Ureter (tissue), 1 donor: ENCODE data around the gene BLTP3A. TPM values are rescaled to one million over a fixed set of nuclear protein-coding genes. Genes with fewer than 3 reads are reported as not detected.
"Not testable (repeated sequence)": the region's sequence is repeated elsewhere in the genome, so short reads cannot be mapped to it uniquely, and the experiment has no call there.

Experiments used
- DNase-seq: peaks from one replicate; pipeline ENCODE4 v3.0.0-alpha.2; 2020; ENCODE audit warnings: low spot score
- total RNA-seq: library from RNA; stranded (reverse); gene quantifications from one replicate; pipeline ENCODE4 v1.2.4, GENCODE V29; 2023
- donor health status: DM: yes; HTN: yes; CAD: no.

Gene BLTP3A, protein sequence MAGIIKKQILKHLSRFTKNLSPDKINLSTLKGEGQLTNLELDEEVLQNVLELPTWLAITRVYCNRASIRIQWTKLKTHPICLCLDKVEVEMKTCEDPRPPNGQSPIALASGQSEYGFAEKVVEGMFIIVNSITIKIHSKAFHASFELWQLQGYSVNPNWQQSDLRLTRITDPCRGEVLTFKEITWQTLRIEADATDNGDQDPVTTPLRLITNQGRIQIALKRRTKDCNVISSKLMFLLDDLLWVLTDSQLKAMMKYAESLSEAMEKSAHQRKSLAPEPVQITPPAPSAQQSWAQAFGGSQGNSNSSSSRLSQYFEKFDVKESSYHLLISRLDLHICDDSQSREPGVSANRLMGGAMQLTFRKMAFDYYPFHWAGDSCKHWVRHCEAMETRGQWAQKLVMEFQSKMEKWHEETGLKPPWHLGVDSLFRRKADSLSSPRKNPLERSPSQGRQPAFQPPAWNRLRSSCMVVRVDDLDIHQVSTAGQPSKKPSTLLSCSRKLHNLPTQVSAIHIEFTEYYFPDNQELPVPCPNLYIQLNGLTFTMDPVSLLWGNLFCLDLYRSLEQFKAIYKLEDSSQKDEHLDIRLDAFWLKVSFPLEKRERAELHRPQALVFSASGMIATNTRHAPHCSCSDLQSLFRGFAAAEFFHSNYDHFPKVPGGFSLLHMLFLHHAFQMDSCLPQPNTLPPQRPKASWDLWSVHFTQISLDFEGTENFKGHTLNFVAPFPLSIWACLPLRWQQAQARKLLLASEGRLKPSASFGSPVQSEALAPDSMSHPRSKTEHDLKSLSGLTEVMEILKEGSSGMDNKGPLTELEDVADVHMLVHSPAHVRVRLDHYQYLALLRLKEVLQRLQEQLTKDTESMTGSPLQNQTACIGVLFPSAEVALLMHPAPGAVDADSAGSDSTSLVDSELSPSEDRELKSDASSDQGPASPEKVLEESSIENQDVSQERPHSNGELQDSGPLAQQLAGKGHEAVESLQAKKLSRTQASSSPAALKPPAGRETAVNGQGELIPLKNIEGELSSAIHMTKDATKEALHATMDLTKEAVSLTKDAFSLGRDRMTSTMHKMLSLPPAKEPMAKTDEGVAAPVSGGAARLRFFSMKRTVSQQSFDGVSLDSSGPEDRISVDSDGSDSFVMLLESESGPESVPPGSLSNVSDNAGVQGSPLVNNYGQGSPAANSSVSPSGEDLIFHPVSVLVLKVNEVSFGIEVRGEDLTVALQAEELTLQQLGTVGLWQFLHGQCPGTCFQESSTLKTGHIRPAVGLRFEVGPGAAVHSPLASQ (N-terminal part only)
- 20.9 TPM for total RNA-seq

- peak; percentile 66 for DNase-seq
Observed at GRCh38 chr6:34791701-34792604, at the start of gene BLTP3A. Gene BLTP3A (plus strand): TSS chr6:34792083. CDS start chr6:34792251, 168 bp downstream.

DNA sequence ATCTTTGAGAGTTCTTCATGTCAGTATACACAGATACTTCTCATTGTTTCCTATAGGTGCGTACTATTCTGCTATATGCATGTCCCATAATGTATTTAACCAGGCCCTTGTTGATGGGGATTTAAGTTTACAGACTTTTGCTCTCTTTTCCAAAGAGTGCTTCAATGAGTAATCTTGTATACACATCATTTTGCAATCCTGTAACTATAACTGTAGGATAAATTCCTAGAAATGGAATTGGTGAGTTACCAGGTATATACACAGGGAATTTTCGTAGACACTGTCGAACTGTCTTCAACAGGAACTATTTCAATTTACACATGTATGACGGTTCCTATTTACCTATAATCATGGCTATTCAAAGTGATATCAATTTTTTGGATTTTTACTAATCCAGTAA, 49.8 kb upstream of the BLTP3A start:
- no peak for DNase-seq

GRCh38 chr6:34743625-34744293, 48.1 kb upstream of the BLTP3A start:
- no peak for DNase-seq

- not testable (repeated sequence) for DNase-seq
Observed at GRCh38 chr6:34744294-34744647, 47.6 kb upstream of the BLTP3A start.

- peak; percentile 50 for DNase-seq
Observed at GRCh38 chr6:34745277-34746103, 46.4 kb upstream of the BLTP3A start.

DNA sequence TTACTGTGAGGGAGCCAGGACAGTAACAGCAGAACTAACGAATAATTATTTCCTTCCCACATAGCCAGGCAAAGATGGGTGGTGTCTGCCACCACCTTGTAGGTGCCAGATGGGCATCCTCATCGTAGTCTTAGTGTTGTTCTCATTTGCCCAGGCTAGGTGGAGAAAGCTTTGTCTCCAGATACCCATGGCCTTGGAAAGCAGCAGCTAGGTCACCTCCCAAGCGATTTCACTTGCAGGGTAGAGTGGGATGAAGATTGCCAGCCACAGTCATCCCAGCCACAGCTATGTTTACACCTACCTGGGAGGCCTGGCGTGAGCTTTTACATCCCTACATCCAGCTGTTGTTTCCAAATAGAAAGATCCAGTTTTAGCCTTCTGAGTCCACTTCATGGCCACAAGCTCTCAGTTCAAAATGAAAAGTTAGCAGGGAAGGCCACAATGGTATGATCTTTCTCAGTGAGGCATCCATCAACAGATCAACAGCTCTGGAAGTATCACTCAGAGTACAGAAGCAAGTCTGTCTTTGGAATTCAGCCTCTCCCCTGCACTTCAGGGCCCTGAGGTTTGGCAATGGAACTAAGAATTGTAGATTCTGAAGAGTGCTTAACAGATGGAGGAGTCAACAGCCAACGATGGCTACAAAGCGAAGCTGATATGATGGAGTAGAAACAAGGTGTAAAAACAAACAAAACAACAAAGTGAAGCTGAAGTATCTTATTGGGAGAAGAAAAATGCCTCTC, 45.6 kb upstream of the BLTP3A start:
- DNase-seq, result no peak

- no peak for DNase-seq
Observed at GRCh38 chr6:34748757-34749156, 43.1 kb upstream of the BLTP3A start.

DNA sequence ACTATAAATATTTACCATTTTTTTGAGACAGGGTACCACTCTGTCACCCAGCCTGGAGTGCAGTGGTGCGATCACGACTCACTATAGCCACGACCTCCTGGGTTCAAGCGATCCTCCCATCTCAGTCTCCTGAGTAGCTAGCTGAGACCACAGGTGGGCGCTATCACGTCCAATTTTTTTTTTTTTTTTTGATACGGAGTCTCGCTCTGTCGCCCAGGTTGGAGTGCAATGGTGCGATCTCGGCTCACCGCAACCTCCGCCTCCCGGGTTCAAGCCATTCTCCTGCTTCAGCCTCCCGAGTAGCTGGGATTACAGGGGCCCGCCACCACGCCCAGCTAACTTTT, 35.4 kb upstream of the BLTP3A start:
- DNase-seq, result not testable (repeated sequence)

- DNase-seq, result no peak
Observed at GRCh38 chr6:34757687-34758274, 34.1 kb upstream of the BLTP3A start.

DNA sequence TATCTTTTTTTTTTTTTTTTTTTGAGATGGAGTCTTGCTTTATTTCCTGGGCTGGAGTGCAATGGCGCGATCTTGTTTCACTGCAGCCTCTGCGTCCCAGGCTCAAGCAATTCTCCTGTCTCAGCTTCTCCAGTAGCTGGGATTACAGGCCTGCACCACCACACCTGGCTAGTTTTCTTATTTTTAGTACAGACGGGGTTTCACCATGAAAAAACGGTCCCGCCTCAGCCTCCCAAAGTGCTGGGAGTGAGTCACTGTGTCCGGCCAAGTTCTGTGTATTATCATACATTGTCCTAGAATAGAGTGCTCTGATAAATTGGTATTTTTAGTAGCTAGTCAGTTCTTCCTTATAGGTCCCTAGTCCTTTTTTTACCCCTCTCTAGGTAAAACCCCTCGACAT, 31.8 kb upstream of the BLTP3A start:
- no peak for DNase-seq

DNA sequence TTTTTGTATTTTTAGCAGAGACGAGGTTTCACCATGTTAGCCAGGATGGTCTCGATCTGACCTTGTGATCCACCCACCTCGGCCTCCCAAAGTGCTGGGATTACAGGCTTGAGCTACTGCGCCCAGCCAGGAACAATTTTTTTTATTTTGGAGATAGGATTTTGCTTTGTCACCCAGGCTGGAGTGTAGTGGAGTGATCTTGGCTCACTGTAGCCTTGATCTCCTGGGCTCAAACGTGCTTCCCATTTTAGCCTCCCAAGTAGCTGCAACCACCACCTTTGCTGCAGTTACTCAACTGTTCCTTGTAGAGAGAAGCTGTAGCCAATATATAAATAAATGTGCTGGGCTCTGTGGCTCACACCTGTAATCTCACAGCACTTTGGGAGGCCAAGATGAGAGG, 30.2 kb upstream of the BLTP3A start:
- DNase-seq, result not testable (repeated sequence)

DNA sequence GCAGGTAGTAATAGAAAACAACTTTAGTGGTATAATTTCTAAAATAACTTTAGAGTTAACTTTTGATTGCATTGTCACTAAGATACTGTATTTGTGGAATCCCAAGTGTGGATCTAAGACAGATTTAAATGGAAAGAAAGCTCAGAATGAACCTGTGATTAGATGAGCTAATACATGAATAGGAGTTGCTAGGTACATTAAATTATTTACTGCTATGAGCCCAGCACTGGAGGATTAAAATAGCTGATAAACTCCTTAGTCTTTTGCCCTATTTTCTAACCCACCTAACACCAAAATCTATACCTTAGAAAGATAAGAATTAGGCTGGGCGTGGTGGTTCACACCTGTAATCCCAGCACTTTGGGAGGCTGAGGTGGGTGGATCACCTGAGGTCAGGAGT, 23.7 kb upstream of the BLTP3A start:
- DNase-seq, result no peak

DNA sequence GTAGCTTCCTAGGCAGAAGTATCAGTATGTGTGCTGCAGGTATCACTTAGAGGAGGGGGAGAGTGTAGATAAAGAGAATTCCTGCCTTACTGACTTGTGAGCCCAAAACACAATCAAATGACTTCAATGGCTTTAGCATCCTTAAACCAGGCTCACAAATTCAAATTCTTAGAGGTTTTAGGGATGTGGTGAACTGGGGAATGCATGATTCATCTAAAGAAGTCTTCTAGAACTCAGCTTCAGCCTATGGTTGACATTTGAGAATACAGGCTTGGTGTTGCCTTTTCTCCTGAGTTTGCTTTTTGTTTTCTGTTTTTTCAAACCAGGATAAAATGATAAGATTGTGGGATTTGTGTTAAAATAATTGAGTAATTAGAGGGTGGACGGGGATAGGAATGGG, 20.2 kb upstream of the BLTP3A start:
- DNase-seq, result no peak

DNA sequence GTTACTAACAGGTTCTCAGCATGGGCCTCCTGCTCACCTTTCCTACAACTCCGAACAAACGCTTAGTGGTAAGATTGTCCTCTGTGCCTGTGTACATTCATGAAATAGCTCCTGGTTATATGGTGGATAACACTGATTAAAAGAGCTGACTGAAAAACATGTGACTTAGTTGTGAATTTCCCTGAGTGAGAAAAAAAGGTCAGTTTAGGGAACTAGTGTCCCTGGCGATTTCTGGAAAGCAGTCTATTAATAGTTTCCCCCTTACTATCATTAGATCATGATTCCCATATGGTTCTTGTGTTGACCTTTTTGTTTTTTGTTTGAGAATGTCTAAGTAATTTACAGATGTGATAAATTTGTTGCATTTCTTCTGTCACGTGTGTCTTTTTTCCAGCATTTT, 18.9 kb upstream of the BLTP3A start:
- no peak for DNase-seq

GRCh38 chr6:34773916-34774315, 18.0 kb upstream of the BLTP3A start:
- no peak for DNase-seq

DNA sequence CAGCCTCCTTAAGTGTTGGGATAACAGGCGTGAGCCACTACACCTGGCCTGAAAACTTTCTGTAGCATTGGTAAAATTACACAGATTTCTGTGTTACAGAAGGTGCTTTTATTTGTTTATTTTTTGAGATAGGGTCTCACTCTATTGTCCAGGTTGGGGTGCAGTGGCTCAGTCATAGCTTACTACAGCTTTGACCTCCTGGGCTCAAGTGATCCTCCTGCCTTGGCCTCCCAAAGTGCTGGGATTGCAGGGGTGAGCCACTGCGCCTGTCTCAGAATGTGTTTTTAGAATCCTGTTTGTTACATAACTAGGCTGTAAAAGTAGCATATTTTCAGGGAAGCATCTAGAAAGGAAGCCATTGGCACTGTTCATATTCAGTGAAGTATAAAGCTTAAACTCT, 16.9 kb upstream of the BLTP3A start:
- no peak for DNase-seq

DNA sequence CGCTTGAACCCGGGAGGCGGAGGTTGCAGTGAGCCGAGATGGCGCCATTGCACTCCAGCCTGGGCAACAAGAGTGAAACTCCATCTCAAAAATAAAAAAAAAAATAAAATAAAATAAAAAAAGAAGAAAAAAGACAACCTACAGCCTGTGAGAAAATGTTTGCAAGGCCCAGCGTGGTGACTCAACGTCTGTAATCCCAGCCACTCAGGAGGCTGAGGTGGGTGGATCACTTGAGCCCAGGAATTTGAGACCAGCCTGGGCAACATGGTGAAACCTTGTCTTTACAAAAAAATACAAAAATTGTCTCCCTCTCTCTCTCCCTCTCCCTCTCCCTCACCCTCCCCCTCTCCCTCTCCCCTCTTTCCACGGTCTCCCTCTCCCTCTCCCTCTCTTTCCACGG, 6.5 kb upstream of the BLTP3A start:
- DNase-seq, result not testable (repeated sequence)

DNA sequence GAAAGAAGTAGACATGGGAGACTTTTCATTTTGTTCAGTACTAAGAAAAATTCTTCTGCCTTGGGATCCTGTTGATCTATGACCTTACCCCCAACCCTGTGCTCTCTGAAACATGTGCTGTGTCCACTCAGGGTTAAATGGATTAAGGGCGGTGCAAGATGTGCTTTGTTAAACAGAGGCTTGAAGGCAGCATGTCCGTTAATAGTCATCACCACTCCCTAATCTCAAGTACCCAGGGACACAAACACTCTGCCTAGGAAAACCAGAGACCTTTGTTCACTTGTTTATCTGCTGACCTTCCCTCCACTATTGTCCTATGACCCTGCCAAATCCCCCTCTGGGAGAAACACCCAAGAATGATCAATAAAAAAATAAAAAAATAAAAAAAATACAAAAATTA, 4.7 kb upstream of the BLTP3A start:
- not testable (repeated sequence) for DNase-seq

- DNase-seq, result no peak
Observed at GRCh38 chr6:34788111-34788510, 3.8 kb upstream of the BLTP3A start.
